ENCODE measurements around the gene EXOC5.

- TF ChIP-seq CTCF (IDR thresholded peaks at IDR 0.05) (no peak), POLR2A (IDR thresholded peaks at IDR 0.05) (no peak), EP300 (IDR thresholded peaks at IDR 0.05) (no peak)
Observed at GRCh38 chr14:57161583-57162234, 107.0 kb downstream of the EXOC5 start.

Data from tibial nerve (tissue), 4 donors.